Measurements from ENCODE around the gene TMEM171. TPM values are rescaled to one million over a fixed set of nuclear protein-coding genes. Genes with fewer than 3 reads are reported as not detected.

The TMEM171 gene
- total RNA-seq, 1 donor from 2014 or later = 31.8 TPM

- H3K4me3 Mint-ChIP-seq (ENCODE audit: unreplicated experiment) = no peak overlapping the region
- H3K9me3 Mint-ChIP-seq (ENCODE audit: unreplicated experiment) = no peaks in the 10 kb centered on the region
- no peaks in the 10 kb centered on the region for H3K27me3 Mint-ChIP-seq (ENCODE audit: unreplicated experiment)
- no peak overlapping the region for H3K27ac Mint-ChIP-seq (ENCODE audit: unreplicated experiment)
- H3K36me3 Mint-ChIP-seq (ENCODE audit: unreplicated experiment) = no peaks in the 10 kb centered on the region
- peaks cover 38% of the 10 kb centered on the region for H3K4me1 Mint-ChIP-seq (ENCODE audit: unreplicated experiment)
- TF ChIP-seq CTCF (IDR thresholded peaks at IDR 0.05) = no peak
- no peak for DNase-seq (ENCODE audit: extremely low spot score, unreplicated experiment)
Observed at GRCh38 chr5:73158313-73158712, 37.9 kb downstream of the TMEM171 start.

GRCh38 chr5:73160239-73160671 lies 39.9 kb downstream of the TMEM171 start:
- Mint-ChIP-seq H3K36me3 (ENCODE audit: unreplicated experiment) (no peaks in the 10 kb centered on the region), H3K4me1 (ENCODE audit: unreplicated experiment) (peaks cover 28% of the 10 kb centered on the region), H3K27ac (ENCODE audit: unreplicated experiment) (no peak overlapping the region), H3K9me3 (ENCODE audit: unreplicated experiment) (no peaks in the 10 kb centered on the region), H3K27me3 (ENCODE audit: unreplicated experiment) (peaks cover 11% of the 10 kb centered on the region), H3K4me3 (ENCODE audit: unreplicated experiment) (no peak overlapping the region)
- no peak for TF ChIP-seq CTCF (IDR thresholded peaks at IDR 0.05)
- no peak for DNase-seq (ENCODE audit: extremely low spot score, unreplicated experiment)

- peak; percentile 21 for TF ChIP-seq CTCF (IDR thresholded peaks at IDR 0.05)
- Mint-ChIP-seq H3K36me3 (ENCODE audit: unreplicated experiment) (peaks cover 4% of the 10 kb centered on the region), H3K4me1 (ENCODE audit: unreplicated experiment) (peaks cover 20% of the 10 kb centered on the region), H3K4me3 (ENCODE audit: unreplicated experiment) (no peak overlapping the region), H3K27me3 (ENCODE audit: unreplicated experiment) (peaks cover 13% of the 10 kb centered on the region), H3K27ac (ENCODE audit: unreplicated experiment) (no peak overlapping the region), H3K9me3 (ENCODE audit: unreplicated experiment) (peaks cover 6% of the 10 kb centered on the region)
- DNase-seq (ENCODE audit: extremely low spot score, unreplicated experiment) = no peak
Observed at GRCh38 chr5:73170522-73170921, 50.1 kb downstream of the TMEM171 start.

GRCh38 chr5:73171495-73171894 lies 51.1 kb downstream of the TMEM171 start:
- peaks cover 20% of the 10 kb centered on the region for H3K4me1 Mint-ChIP-seq (ENCODE audit: unreplicated experiment)
- H3K27ac Mint-ChIP-seq (ENCODE audit: unreplicated experiment) = no peak overlapping the region
- H3K36me3 Mint-ChIP-seq (ENCODE audit: unreplicated experiment) = peaks cover 4% of the 10 kb centered on the region
- TF ChIP-seq CTCF (IDR thresholded peaks at IDR 0.05) = no peak
- no peak overlapping the region for H3K4me3 Mint-ChIP-seq (ENCODE audit: unreplicated experiment)
- H3K9me3 Mint-ChIP-seq (ENCODE audit: unreplicated experiment) = peaks cover 6% of the 10 kb centered on the region
- DNase-seq (ENCODE audit: extremely low spot score, unreplicated experiment) = no peak
- H3K27me3 Mint-ChIP-seq (ENCODE audit: unreplicated experiment) = peaks cover 4% of the 10 kb centered on the region

- Mint-ChIP-seq H3K9me3 (ENCODE audit: unreplicated experiment) (peaks cover 6% of the 10 kb centered on the region), H3K36me3 (ENCODE audit: unreplicated experiment) (peaks cover 4% of the 10 kb centered on the region), H3K27me3 (ENCODE audit: unreplicated experiment) (no peaks in the 10 kb centered on the region), H3K4me3 (ENCODE audit: unreplicated experiment) (no peak within 1 kb of the TSS), H3K27ac (ENCODE audit: unreplicated experiment) (no peak within 1 kb of the TSS), H3K4me1 (ENCODE audit: unreplicated experiment) (peaks cover 25% of the 10 kb centered on the region)
- TF ChIP-seq CTCF (IDR thresholded peaks at IDR 0.05) = no peak
- DNase-seq (ENCODE audit: extremely low spot score, unreplicated experiment) = no peak
Observed at GRCh38 chr5:73172951-73173350, 52.6 kb downstream of the TMEM171 start, which contains the start of gene TMEM174. TMEM174 (plus strand) TSS chr5:73173193; CDS start chr5:73173244, 51 bp downstream.

All from osteocyte (in vitro differentiated cells).